HepG2 (cell line): ENCODE measurements around the gene ATXN2. TPM values are rescaled to one million over a fixed set of nuclear protein-coding genes. Genes with fewer than 3 reads are reported as not detected.

Experiments
- ARNTL ChIP-seq: sonication (generic); formaldehyde crosslinking; IDR thresholded peaks from 2 replicates; pipeline ENCODE4 v1.4.0; 2020; ENCODE audit warnings: mild to moderate bottlenecking, missing genetic modification reagents
- POLR2AphosphoS2 ChIP-seq: IDR thresholded peaks from 2 replicates; pipeline ENCODE4 v1.6.1; 2011; ENCODE audit warnings: low read depth, low read length, improper control_type of control experiment
- REPIN1 ChIP-seq: sonication (generic); formaldehyde crosslinking; IDR thresholded peaks from 2 replicates; pipeline ENCODE4 v1.8.0; 2022; ENCODE audit warnings: missing genetic modification reagents, low read depth, mild to moderate bottlenecking, borderline replicate concordance
- TBX3 ChIP-seq: fragments of 450-650 bp; IDR thresholded peaks from 2 replicates; pipeline ENCODE4 v1.6.1; 2017; ENCODE audit warnings: antibody characterized with exemption, mild to moderate bottlenecking, inconsistent platforms, borderline replicate concordance
- ZNF34 ChIP-seq: sonication (generic); formaldehyde crosslinking; IDR thresholded peaks from 2 replicates; pipeline ENCODE4 v1.4.0; 2020; ENCODE audit warnings: mild to moderate bottlenecking, missing genetic modification reagents, borderline replicate concordance
- ZNF441 ChIP-seq: sonication (generic); formaldehyde crosslinking; IDR thresholded peaks from 2 replicates; pipeline ENCODE4 v1.7.0; 2021; ENCODE audit warnings: missing genetic modification reagents, borderline replicate concordance
- ZNF772 ChIP-seq: sonication (generic); formaldehyde crosslinking; IDR thresholded peaks from 2 replicates; pipeline ENCODE4 v1.5.0; 2020; ENCODE audit warnings: mild to moderate bottlenecking, missing genetic modification reagents
- polyA plus RNA-seq, 8 experiments: library from polyadenylated mRNA; depleted of rRNA in 3 of 8; stranded (reverse) in 7 of 8; unstranded in 1 of 8; fragments of >200 nt; fragmentation: Illumina TruSeq in 4 of 8; extraction: Trizol in 4 of 8; gene quantifications; 2 replicates each; pipeline versions ENCODE4 v1.2.1 to v1.2.3, GENCODE V29; 2011 to 2016; ENCODE audit warnings: low read depth in 4 of 8, missing spikeins in 1 of 8, mixed read lengths in 1 of 8; ENCODE audit not compliant: insufficient read depth in 1 of 8
- total RNA-seq, 5 experiments: library from RNA; depleted of rRNA; stranded (reverse); fragments of >200 nt; fragmentation: Illumina TruSeq; extraction: Trizol; gene quantifications; 2 replicates each; pipeline ENCODE4 v1.2.3, GENCODE V29; 2016; ENCODE audit warnings: low read depth in 1 of 5
- TF ChIP-seq, protein P1 (sequence below): sonication (generic); formaldehyde crosslinking; IDR thresholded peaks from 2 replicates; pipeline ENCODE4 v1.4.0; 2020; ENCODE audit warnings: missing genetic modification reagents
- TF ChIP-seq, protein P2 (sequence below): sonication (generic); formaldehyde crosslinking; IDR thresholded peaks from 2 replicates; pipeline ENCODE4 v1.4.0; 2020; ENCODE audit warnings: missing genetic modification reagents, mild to moderate bottlenecking, borderline replicate concordance
- TF ChIP-seq, protein P3 (sequence below): sonication (generic); formaldehyde crosslinking; IDR thresholded peaks from 2 replicates; pipeline ENCODE4 v1.4.0; 2020; ENCODE audit warnings: missing genetic modification reagents
- TF ChIP-seq, protein P4 (sequence below): sonication (generic); formaldehyde crosslinking; IDR thresholded peaks from 2 replicates; pipeline ENCODE4 v1.4.0; 2020; ENCODE audit warnings: mild to moderate bottlenecking, missing genetic modification reagents, borderline replicate concordance
- TF ChIP-seq, protein P5 (sequence below): fragments of 450-650 bp; IDR thresholded peaks from 2 replicates; pipeline ENCODE4 v1.6.1; 2016
- TF ChIP-seq, protein P6 (sequence below): sonication (generic); formaldehyde crosslinking; IDR thresholded peaks from 2 replicates; pipeline ENCODE4 v1.8.1; 2023; ENCODE audit warnings: missing genetic modification reagents, mild to moderate bottlenecking, borderline replicate concordance
- TF ChIP-seq, protein P7 (sequence below): sonication (generic); formaldehyde crosslinking; IDR thresholded peaks from 2 replicates; pipeline ENCODE4 v1.4.0; 2020; ENCODE audit warnings: missing genetic modification reagents

The ATXN2 gene
- total and polyA plus RNA-seq, 2 of the 13 experiments (the other 11 are each of a cell fraction or from before 2014, with no cell fraction given), result 18.1 to 27.1 TPM

DNA sequence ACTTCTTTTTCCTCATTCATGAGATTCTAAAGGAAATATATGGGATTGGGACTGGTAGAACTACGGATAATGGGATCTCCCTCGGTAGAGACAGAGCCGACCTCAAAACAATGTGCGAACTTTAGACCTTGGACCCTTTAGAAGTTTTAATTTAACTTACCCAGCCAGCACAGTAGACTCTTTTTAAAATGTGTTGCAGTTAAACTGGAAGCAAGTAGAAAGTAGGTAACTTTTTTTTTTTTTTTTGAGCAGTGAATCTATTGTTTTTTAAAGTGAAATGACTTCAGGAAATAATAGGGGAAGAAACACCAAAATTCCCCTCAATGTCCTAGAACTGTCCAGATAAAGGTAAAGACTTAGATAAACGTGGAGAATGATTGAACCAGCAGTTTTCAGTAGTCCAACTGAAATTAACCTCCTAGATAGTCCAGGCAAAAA, 1.1 kb upstream of the ATXN2 start (continued):
- TF ChIP-seq, protein P1, sequence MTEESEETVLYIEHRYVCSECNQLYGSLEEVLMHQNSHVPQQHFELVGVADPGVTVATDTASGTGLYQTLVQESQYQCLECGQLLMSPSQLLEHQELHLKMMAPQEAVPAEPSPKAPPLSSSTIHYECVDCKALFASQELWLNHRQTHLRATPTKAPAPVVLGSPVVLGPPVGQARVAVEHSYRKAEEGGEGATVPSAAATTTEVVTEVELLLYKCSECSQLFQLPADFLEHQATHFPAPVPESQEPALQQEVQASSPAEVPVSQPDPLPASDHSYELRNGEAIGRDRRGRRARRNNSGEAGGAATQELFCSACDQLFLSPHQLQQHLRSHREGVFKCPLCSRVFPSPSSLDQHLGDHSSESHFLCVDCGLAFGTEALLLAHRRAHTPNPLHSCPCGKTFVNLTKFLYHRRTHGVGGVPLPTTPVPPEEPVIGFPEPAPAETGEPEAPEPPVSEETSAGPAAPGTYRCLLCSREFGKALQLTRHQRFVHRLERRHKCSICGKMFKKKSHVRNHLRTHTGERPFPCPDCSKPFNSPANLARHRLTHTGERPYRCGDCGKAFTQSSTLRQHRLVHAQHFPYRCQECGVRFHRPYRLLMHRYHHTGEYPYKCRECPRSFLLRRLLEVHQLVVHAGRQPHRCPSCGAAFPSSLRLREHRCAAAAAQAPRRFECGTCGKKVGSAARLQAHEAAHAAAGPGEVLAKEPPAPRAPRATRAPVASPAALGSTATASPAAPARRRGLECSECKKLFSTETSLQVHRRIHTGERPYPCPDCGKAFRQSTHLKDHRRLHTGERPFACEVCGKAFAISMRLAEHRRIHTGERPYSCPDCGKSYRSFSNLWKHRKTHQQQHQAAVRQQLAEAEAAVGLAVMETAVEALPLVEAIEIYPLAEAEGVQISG, result no peak
- TF ChIP-seq, protein P2, sequence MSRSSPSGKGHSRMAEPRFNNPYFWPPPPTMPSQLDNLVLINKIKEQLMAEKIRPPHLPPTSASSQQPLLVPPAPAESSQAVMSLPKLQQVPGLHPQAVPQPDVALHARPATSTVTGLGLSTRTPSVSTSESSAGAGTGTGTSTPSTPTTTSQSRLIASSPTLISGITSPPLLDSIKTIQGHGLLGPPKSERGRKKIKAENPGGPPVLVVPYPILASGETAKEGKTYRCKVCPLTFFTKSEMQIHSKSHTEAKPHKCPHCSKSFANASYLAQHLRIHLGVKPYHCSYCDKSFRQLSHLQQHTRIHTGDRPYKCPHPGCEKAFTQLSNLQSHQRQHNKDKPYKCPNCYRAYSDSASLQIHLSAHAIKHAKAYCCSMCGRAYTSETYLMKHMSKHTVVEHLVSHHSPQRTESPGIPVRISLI (CRISPR knock-in tag), result peak; percentile 84
- TF ChIP-seq REPIN1 (CRISPR knock-in tag) (no peak), ZNF34 (CRISPR knock-in tag) (no peak), ZNF441 (CRISPR knock-in tag) (no peak), ZNF772 (CRISPR knock-in tag) (no peak), POLR2AphosphoS2 (no peak), ARNTL (no peak), TBX3 (no peak)
- TF ChIP-seq, protein P3, sequence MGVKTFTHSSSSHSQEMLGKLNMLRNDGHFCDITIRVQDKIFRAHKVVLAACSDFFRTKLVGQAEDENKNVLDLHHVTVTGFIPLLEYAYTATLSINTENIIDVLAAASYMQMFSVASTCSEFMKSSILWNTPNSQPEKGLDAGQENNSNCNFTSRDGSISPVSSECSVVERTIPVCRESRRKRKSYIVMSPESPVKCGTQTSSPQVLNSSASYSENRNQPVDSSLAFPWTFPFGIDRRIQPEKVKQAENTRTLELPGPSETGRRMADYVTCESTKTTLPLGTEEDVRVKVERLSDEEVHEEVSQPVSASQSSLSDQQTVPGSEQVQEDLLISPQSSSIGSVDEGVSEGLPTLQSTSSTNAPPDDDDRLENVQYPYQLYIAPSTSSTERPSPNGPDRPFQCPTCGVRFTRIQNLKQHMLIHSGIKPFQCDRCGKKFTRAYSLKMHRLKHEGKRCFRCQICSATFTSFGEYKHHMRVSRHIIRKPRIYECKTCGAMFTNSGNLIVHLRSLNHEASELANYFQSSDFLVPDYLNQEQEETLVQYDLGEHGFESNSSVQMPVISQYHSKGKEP, result no peak
- TF ChIP-seq, protein P4, sequence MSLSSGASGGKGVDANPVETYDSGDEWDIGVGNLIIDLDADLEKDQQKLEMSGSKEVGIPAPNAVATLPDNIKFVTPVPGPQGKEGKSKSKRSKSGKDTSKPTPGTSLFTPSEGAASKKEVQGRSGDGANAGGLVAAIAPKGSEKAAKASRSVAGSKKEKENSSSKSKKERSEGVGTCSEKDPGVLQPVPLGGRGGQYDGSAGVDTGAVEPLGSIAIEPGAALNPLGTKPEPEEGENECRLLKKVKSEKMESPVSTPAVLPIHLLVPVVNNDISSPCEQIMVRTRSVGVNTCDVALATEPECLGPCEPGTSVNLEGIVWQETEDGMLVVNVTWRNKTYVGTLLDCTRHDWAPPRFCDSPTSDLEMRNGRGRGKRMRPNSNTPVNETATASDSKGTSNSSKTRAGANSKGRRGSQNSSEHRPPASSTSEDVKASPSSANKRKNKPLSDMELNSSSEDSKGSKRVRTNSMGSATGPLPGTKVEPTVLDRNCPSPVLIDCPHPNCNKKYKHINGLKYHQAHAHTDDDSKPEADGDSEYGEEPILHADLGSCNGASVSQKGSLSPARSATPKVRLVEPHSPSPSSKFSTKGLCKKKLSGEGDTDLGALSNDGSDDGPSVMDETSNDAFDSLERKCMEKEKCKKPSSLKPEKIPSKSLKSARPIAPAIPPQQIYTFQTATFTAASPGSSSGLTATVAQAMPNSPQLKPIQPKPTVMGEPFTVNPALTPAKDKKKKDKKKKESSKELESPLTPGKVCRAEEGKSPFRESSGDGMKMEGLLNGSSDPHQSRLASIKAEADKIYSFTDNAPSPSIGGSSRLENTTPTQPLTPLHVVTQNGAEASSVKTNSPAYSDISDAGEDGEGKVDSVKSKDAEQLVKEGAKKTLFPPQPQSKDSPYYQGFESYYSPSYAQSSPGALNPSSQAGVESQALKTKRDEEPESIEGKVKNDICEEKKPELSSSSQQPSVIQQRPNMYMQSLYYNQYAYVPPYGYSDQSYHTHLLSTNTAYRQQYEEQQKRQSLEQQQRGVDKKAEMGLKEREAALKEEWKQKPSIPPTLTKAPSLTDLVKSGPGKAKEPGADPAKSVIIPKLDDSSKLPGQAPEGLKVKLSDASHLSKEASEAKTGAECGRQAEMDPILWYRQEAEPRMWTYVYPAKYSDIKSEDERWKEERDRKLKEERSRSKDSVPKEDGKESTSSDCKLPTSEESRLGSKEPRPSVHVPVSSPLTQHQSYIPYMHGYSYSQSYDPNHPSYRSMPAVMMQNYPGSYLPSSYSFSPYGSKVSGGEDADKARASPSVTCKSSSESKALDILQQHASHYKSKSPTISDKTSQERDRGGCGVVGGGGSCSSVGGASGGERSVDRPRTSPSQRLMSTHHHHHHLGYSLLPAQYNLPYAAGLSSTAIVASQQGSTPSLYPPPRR (CRISPR knock-in tag), result no peak
- TF ChIP-seq, protein P5, sequence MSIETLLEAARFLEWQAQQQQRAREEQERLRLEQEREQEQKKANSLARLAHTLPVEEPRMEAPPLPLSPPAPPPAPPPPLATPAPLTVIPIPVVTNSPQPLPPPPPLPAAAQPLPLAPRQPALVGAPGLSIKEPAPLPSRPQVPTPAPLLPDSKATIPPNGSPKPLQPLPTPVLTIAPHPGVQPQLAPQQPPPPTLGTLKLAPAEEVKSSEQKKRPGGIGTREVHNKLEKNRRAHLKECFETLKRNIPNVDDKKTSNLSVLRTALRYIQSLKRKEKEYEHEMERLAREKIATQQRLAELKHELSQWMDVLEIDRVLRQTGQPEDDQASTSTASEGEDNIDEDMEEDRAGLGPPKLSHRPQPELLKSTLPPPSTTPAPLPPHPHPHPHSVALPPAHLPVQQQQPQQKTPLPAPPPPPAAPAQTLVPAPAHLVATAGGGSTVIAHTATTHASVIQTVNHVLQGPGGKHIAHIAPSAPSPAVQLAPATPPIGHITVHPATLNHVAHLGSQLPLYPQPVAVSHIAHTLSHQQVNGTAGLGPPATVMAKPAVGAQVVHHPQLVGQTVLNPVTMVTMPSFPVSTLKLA, result no peak
- TF ChIP-seq, protein P6, sequence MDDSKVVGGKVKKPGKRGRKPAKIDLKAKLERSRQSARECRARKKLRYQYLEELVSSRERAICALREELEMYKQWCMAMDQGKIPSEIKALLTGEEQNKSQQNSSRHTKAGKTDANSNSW, result no peak
- TF ChIP-seq, protein P7, sequence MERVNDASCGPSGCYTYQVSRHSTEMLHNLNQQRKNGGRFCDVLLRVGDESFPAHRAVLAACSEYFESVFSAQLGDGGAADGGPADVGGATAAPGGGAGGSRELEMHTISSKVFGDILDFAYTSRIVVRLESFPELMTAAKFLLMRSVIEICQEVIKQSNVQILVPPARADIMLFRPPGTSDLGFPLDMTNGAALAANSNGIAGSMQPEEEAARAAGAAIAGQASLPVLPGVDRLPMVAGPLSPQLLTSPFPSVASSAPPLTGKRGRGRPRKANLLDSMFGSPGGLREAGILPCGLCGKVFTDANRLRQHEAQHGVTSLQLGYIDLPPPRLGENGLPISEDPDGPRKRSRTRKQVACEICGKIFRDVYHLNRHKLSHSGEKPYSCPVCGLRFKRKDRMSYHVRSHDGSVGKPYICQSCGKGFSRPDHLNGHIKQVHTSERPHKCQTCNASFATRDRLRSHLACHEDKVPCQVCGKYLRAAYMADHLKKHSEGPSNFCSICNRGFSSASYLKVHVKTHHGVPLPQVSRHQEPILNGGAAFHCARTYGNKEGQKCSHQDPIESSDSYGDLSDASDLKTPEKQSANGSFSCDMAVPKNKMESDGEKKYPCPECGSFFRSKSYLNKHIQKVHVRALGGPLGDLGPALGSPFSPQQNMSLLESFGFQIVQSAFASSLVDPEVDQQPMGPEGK (CRISPR knock-in tag), result no peak
